Fibroblast of the aortic adventitia (primary cell): ENCODE data around the gene MARK1. TPM values are rescaled to one million over a fixed set of nuclear protein-coding genes. Genes with fewer than 3 reads are reported as not detected.

Experiments
- DNase-seq: peaks from one replicate; pipeline ENCODE4 v3.0.0-alpha.2; 2010; ENCODE audit warnings: low read depth
- H3K4me3 ChIP-seq: 2 replicates; pipeline ENCODE4 v1.5.1; 2011; ENCODE audit warnings: low read depth, mild to moderate bottlenecking, control low read depth, low read length, moderate library complexity
- total RNA-seq: library from RNA; depleted of rRNA; stranded (reverse); fragments of >200 nt; gene quantifications from 2 replicates; pipeline ENCODE4 v1.2.3, GENCODE V29; 2012; ENCODE audit warnings: low replicate concordance
- TF ChIP-seq, protein P1 (sequence below): IDR thresholded peaks from 2 replicates; pipeline ENCODE4 v1.5.1; 2011; ENCODE audit warnings: mild to moderate bottlenecking, low read length, control low read depth, inconsistent platforms; ENCODE audit not compliant: insufficient read depth

Gene MARK1
- total RNA-seq, 1 donor = 0.45 TPM

- no peak overlapping the region for H3K4me3 ChIP-seq
- TF ChIP-seq, protein P1, sequence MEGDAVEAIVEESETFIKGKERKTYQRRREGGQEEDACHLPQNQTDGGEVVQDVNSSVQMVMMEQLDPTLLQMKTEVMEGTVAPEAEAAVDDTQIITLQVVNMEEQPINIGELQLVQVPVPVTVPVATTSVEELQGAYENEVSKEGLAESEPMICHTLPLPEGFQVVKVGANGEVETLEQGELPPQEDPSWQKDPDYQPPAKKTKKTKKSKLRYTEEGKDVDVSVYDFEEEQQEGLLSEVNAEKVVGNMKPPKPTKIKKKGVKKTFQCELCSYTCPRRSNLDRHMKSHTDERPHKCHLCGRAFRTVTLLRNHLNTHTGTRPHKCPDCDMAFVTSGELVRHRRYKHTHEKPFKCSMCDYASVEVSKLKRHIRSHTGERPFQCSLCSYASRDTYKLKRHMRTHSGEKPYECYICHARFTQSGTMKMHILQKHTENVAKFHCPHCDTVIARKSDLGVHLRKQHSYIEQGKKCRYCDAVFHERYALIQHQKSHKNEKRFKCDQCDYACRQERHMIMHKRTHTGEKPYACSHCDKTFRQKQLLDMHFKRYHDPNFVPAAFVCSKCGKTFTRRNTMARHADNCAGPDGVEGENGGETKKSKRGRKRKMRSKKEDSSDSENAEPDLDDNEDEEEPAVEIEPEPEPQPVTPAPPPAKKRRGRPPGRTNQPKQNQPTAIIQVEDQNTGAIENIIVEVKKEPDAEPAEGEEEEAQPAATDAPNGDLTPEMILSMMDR = no peak
- DNase-seq = no peak
These were observed 159.9 kb downstream of the MARK1 start for GRCh38 chr1:220687809-220688208.

DNA sequence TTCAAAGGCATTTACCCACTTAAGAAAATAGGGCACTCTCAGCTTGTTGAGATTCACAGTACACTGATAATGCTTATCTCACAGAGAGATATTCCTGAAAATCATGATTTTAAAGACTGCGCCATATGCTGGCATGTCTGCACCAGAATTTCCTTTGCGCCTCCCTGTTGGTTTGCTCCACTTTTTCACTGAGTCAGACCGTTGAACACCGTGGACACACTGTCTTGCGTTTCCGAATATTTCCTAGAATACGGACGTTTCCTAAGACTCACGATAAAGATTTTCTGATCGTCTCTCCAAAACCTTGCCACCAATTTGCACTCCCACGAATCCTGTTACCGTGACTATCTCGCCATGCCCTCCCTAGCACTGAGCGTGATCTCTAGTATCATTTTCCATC lies 161.7 kb downstream of the MARK1 start:
- TF ChIP-seq, protein P1 = no peak
- peak overlapping the region; percentile 56 for H3K4me3 ChIP-seq
- no peak for DNase-seq

DNA sequence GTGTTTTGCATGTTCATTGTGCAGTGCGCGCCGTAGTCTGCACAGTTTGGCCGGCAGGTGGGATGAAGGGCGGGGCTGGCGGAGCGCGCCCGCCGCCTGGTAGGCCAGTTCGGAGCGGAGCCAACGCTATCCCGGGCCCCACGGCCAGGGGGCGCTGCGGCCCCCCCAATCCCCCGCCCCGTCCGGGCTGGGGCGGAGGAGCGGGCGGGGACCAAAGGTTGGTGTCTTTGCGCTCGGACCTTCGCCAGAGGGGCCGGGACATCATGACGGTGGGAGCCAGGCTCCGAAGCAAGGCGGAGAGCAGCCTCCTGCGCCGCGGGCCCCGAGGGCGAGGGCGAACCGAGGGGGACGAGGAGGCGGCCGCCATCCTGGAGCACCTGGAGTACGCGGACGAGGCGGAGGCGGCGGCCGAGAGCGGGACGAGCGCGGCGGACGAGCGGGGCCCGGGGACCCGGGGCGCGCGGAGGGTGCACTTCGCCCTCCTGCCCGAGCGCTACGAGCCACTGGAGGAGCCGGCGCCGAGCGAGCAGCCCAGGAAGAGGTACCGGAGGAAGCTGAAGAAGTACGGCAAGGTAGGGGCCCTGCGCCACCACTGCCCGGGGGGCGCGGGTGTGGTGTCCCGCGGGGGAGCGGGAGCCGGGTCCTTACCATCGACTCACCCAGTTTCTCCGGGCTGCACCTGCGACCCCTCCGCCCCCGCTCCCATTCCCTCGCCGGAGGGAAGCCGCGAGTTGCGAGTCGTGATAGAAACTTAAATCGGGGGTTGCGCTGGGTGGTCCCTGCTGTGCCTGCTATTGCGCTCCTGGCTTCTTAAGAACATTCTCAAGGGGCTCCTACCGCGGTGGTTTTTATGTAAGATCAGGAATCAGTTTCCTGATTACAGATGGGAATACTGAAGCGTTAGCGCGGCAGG lies 162.5 kb downstream of the MARK1 start, which contains the start of gene C1orf115:
C1orf115 (plus strand) TSS at position 224 of the 913 bp plus-strand sequence; CDS start at position 264, 40 bp downstream.
- H3K4me3 ChIP-seq = peak within 1 kb of the TSS; percentile 56
- TF ChIP-seq, protein P1 = peak; percentile 62
- peak; percentile 16 for DNase-seq

GRCh38 chr1:220691053-220691684 lies 163.2 kb downstream of the MARK1 start:
- TF ChIP-seq, protein P1 = no peak
- no peak for DNase-seq
- H3K4me3 ChIP-seq = no peak overlapping the region

DNA sequence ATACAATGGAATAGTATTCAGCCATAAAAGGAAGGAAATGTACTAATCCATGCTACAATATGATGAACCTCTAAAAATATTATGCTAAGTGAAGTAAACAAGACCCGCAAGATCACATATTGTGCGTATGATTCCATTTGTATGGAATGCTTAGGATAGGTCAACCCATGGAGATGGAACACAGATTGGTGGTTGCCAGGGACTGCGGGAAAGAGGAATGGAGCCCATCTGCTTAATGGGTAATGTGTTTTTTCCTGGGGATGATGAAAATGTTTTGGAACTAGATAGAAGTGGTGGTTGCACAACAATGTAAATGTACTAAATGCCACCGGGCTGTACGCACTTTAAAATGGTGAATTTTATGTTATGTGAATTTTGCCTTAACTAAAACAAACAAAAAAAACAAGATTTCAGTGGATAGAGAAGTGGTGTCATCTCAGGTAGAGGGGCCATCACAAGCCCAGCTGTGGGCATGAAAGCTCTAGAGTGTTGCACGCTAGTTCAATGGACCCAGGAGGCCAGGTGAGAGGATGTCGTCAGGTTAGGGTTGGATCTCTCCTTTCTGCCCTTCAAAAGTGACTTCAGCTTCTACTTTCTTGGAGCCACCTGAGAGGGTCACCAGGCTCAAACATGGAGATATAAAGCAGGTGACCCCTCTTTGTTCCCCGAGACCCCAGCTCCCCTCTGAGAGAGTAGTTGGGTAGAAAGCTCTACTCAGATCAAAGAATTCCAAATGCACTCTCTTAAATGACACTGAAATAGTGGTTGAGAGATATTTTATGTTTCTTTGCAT lies 164.7 kb downstream of the MARK1 start:
- H3K4me3 ChIP-seq = no peak overlapping the region
- TF ChIP-seq, protein P1 = no peak
- DNase-seq = no peak

GRCh38 chr1:220694866-220695382 lies 167.0 kb downstream of the MARK1 start:
- DNase-seq = no peak
- H3K4me3 ChIP-seq = no peak overlapping the region
- TF ChIP-seq, protein P1 = no peak
